ENCODE results near the gene TRIM2. TPM values are rescaled to one million over a fixed set of nuclear protein-coding genes. Genes with fewer than 3 reads are reported as not detected.

The TRIM2 gene
- total and polyA plus RNA-seq, 2 of the 8 experiments (the other 6 are each of a cell fraction or from before 2014, with no cell fraction given): 34.0 to 59.8 TPM

DNA sequence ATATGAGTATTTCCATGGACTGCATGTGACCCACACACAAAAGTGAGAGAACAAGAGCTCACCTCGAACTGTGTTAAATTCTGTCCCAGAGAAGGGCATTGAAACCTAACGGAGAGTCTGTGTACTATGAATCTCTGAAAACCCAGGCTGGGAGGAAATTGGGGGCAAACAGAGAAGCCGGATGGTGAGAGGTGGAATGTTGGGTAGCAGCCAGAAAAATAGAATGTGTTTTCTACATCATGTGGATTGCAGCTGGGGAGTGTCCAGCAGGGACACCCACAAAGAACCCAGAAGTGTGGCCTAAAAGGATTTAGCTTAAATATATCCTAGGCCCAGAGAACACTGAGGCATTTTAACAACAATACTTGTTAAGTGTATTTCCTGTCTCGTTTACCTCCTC, 178.9 kb downstream of the TRIM2 start:
- Histone ChIP-seq H2AFZ (ENCODE audit: low read length) (no peak overlapping the region), H3K27ac (ENCODE audit: low read depth, low read length) (no peak overlapping the region), H3K4me3 (ENCODE audit: extremely low read depth in 1 of 4, insufficient read depth in 2 of 4, low read depth in 3 of 4, low read length in 4 of 4) (no peak overlapping the region), H3K79me1 (ENCODE audit: low read depth, low read length) (no peaks in the 10 kb centered on the region), H3K56ac (replicated peaks; ENCODE audit: insufficient read length, low read depth, low read length) (no peak overlapping the region), H3K4me2 (ENCODE audit: insufficient read depth in 1 of 2, low read depth in 2 of 2, low read length in 2 of 2) (no peak overlapping the region), H3K27me3 (replicated peaks in 1 of 4; ENCODE audit: control insufficient read depth in 3 of 4, extremely low read depth in 1 of 4, insufficient read depth in 3 of 4, low read length in 3 of 4) (no peaks in the 10 kb centered on the region), H3K4me1 (replicated peaks in 1 of 4; ENCODE audit: control insufficient read depth in 3 of 4, insufficient read depth in 4 of 4, low read length in 3 of 4) (no peaks in the 10 kb centered on the region), H4K20me1 (replicated peaks in 1 of 2; ENCODE audit: control insufficient read depth in 1 of 2, insufficient read depth in 2 of 2, low read length in 2 of 2) (no peaks in the 10 kb centered on the region), H3K79me2 (ENCODE audit: control insufficient read depth in 1 of 2, insufficient read depth in 2 of 2, low read length in 2 of 2) (no peaks in the 10 kb centered on the region), H2AK5ac (ENCODE audit: low read depth, low read length) (no peak overlapping the region), H3K23me2 (ENCODE audit: low read depth, low read length) (no peaks in the 10 kb centered on the region), H2BK15ac (ENCODE audit: low read length) (no peak overlapping the region), H3K4ac (replicated peaks; ENCODE audit: insufficient read length, low read depth, low read length) (no peak overlapping the region), H3K9ac (replicated peaks in 1 of 4; ENCODE audit: extremely low read depth in 1 of 4, low read depth in 3 of 4, low read length in 3 of 4) (no peak overlapping the region), H4K91ac (replicated peaks; ENCODE audit: insufficient read length, low read length) (no peak overlapping the region), H2BK12ac (ENCODE audit: low read depth, low read length) (no peak overlapping the region), H3K9me3 (ENCODE audit: insufficient read depth in 2 of 2, low read depth in 1 of 2, low read length in 1 of 2) (no peaks in the 10 kb centered on the region), H2BK5ac (ENCODE audit: low read depth, low read length) (no peak overlapping the region), H2BK120ac (replicated peaks; ENCODE audit: low read depth, low read length) (no peak overlapping the region), H3K23ac (ENCODE audit: insufficient read length) (no peak overlapping the region), H2BK20ac (ENCODE audit: low read length) (no peak overlapping the region), H3K36me3 (ENCODE audit: control insufficient read depth in 2 of 4, insufficient read depth in 4 of 4, low read length in 3 of 4) (no peaks in the 10 kb centered on the region), H4K8ac (ENCODE audit: extremely low read depth, insufficient read depth, low read length) (no peak overlapping the region), H3K18ac (ENCODE audit: extremely low read depth, low read length) (no peak overlapping the region), H4K5ac (ENCODE audit: insufficient read length, low read depth, low read length) (no peak overlapping the region), H3K14ac (ENCODE audit: insufficient read length) (no peak overlapping the region)
- POLR2A ChIA-PET (ENCODE audit: partially characterized antibody): no interaction called here
- CTCF ChIA-PET (ENCODE audit: partially characterized antibody): interaction anchor here (1.0 kb wide), 1 partner anchor 34 kb away, joined by 3 read pairs; no protein-coding TSS in a partner anchor
- TF ChIP-seq NRF1 (IDR thresholded peaks at IDR 0.05; ENCODE audit: low read depth, low read length): no peak
- DNase-seq (ENCODE audit: low read depth in 1 of 2, low spot score in 2 of 2) (no peak), FAIRE-seq (no peak)
- 91% methylated on average over 4 of the region's 4 CpGs; no CpG with 5 or more reads in 1 of the 2 experiments for WGBS, 2 experiments (ENCODE audit: extremely low coverage in 1 of 2, insufficient coverage in 1 of 2, insufficient read length in 1 of 2, insufficient replicate concordance in 2 of 2, low coverage in 1 of 2, low lambda C conversion rate in 2 of 2, missing lambda C conversion rate in 1 of 2)
